GM19240 (cell line): ENCODE data around the gene ARIH2.
"Not testable (repeated sequence)": the region's sequence is repeated elsewhere in the genome, so short reads cannot be mapped to it uniquely, and the experiment has no call there.

Experiments
- DNase-seq: peaks from one replicate; pipeline ENCODE4 v3.0.0; 2011; ENCODE audit warnings: low spot score; ENCODE audit not compliant: insufficient read length

ARIH2 gene

DNA sequence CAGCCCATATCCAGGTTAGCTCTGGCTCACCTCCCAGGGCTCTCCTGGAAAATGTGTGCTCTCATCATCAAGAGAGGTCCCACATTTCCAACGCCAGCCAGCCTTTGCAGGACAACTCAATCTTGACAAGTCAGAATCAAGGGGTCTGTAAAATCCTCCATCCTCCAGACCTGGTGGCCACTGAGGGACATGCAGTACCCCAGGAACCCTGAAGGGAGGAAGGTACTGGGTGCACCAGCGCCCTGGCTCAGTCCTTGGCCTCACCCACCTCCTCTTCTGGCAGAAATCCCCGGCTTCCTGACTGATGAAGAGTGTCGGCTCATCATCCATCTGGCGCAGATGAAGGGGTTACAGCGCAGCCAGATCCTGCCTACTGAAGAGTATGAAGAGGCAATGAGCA, 82.5 kb downstream of the ARIH2 start:
- no peak for DNase-seq

DNA sequence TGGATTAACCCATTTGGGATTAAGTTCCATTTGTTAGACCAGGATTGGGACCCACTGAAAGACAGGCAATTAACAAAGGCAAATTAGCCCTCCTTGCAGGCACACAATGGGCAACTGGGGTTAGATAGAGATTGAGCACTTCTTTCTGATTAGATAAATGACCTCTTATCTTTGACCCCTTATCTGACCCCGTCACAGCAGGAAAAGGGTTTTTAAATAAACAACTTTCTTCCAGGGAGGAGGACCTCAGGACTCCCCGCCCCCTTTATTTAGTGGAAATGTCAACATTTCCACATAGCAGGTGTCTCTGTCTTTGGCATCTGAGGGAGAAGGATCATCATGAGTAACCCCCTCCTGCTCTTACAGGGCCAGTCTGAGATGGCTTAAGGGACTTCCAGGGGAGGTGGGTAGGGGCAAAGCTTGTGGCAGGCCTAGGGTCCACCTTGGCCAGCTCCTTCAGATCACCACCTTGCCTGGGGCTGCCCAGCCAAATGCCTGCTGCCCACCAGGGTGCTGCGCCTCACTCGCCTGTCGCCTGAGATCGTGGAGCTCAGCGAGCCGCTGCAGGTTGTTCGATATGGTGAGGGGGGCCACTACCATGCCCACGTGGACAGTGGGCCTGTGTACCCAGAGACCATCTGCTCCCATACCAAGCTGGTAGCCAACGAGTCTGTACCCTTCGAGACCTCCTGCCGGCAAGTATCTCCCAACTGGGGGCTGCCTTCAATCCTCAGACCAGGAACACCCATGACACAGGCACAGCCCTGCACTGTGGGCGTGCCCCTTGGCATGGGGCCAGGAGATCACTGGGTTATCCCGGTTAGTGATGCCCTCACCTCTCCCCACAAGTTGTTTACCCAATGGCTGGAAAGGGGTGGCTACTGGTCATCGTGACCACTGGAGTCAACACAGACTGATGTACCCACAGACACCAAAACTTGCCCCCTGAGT, 86.0 kb downstream of the ARIH2 start:
- DNase-seq, result no peak

DNA sequence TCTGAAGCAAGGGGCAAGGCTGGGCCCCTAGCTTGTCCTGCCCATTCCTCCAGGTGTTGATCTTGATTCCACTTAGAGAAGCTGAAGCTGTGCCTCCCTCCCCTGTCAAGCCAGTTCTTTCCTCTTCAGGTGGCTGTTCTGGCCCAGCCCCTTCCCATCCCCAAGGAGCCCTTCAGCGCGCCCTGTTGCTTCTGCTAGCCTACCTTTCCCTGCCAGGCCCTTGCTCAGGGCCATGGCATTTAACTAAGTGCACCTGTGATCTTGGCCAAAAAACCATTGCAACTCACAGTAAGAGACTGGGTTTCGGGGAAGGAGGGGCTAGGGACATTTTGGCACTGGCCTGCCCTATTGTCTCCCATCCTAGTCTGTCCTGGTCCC, 86.7 kb downstream of the ARIH2 start:
- no peak for DNase-seq

DNA sequence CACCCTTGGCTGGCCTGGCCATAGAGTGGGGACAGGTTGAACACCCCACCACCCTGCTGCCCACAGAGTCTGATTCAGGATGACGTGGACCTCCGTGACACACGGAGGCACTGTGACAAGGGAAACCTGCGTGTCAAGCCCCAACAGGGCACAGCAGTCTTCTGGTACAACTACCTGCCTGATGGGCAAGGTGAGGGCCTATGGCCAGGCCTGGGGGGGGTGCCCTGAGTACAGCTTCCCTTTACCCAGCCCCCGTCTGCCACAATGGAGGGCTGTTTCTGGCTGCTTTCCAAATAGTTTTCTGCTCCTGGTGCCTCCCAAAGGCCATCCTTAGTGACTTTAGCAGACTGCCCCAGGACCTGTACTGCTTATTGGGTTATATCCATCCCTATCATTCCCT, 87.4 kb downstream of the ARIH2 start:
- DNase-seq, result no peak

DNA sequence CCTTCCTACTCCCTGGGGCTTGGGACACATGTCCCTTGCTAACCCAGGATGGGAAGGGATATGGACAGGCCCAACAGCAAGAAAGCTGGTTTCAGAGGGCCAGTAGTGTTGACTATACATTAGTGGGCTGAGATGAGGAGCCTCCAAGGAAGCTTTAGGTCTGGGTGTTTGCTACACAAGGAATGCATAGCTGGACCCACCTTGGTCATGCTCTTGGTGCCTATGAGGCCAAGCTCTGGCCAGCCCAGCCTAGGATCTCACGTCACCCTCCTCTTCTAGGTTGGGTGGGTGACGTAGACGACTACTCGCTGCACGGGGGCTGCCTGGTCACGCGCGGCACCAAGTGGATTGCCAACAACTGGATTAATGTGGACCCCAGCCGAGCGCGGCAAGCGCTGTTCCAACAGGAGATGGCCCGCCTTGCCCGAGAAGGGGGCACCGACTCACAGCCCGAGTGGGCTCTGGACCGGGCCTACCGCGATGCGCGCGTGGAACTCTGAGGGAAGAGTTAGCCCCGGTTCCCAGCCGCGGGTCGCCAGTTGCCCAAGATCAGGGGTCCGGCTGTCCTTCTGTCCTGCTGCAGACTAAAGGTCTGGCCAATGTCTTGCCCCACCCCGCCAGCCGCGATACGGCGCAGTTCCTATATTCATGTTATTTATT, 87.9 kb downstream of the ARIH2 start:
- DNase-seq, result no peak

DNA sequence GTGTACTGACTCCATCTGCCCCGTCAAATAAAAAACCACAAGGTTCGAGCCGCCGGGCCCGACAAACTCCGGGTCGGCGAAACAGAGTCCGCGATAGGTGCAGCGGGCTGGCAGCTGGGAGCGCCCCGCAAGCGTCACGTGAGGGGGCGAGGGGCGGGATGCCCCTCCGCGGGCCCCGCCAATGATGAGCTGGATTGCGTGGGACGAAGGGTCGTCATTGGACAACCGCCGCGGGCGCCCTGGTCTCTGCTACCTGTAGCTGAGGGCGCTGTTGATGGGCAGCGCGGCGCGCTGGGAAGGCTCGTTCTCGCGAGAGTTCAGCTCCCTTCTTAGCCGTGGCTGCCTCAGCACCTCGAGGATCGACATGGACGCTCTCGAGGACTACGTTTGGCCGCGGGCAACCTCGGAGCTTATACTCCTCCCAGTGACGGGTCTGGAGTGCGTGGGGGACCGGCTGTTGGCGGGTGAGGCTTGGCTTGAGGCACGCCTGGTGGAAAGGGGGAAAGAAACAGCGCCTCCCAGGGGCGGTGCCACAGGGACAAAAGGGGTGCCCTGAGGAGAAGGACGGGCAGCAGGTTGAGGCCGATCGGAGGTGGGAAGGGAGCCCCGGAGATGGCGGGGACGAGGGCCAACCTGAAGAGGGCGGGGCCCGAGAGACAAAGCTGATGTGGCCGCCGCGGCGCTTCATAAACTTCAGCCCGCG, 88.6 kb downstream of the ARIH2 start, which contains the start of gene WDR6:
Gene WDR6, plus strand, starts transcription at position 324 of the 703 bp plus-strand sequence. Its CDS starts 41 bp downstream, at position 365.
- DNase-seq, result peak; percentile 94

DNA sequence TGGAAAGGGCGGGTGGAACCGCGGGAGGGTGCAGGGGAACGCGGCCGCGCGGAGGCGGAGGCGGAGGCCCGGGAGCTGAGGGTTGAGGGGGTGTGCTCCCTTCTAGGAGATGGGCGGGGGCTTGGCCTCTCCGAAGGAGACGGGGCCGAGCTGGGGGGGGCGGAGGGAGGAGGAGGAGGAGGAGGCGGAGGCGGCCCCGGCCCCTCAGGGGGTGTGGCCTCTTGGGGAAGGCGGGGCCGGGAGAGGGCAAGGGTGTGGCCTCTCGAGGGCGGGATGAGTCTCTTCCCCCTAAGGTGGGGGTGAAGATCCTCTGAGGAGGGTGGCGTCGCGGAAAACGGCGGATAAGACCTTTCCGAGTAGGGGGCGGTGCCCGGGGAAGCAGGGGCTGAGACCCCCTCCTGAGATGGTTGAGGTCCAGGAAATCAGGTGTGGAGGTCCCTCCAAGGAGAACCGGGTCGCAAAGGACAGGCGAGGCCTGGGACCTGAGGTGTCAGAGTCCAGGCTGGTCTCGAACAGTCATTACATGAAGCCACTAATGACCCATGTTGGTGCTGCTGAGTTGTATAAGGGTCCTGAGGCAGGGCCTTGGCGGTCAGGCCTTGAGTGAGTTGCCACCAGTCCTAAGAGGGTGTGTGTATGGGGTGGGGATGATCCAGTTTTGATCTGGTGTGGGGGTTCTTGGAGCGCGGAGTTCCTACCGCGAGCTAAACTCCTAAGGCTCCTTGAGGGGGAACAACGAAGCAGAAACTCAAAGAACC, 89.3 kb downstream of the ARIH2 start:
- peak; percentile 64 for DNase-seq

DNA sequence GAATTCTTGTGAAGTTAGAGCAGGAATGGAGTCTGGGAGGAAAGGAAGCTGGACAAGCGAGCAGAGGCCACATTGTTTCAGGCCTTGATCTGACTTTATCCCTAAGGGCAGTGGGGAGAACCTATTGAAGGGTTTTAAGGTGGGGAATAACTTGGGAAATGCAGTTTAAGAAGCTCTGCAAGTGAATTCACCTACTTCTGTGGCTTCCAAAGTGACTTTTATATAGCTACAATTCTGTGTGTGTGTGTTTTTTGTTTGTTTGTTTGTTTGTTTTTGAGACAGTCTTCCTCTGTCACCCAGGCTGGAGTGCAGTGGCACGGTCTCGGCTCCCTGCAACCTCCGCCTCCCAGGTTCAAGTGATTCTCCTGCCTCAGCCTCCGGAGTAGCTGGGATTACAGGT, 90.0 kb downstream of the ARIH2 start:
- DNase-seq, result not testable (repeated sequence)

DNA sequence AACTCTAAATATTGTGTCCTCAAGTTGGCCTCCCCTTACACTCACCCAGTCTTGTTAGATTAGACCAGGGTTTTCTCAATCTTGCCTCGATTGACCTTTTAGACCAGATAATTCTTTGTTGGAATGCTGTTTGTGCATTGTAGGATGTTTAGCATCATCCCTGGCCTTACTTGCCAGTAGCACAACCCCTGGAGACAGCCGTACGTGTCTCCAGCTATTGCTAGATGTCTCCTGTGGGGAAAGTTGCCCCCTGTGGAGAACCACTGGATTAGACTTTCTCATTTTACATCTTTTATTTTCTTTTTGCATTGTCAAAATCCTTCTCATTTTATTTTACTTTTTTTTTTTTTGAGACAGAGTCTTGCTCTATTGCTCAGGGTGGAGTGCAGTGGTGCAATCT, 90.8 kb downstream of the ARIH2 start:
- no peak for DNase-seq

DNA sequence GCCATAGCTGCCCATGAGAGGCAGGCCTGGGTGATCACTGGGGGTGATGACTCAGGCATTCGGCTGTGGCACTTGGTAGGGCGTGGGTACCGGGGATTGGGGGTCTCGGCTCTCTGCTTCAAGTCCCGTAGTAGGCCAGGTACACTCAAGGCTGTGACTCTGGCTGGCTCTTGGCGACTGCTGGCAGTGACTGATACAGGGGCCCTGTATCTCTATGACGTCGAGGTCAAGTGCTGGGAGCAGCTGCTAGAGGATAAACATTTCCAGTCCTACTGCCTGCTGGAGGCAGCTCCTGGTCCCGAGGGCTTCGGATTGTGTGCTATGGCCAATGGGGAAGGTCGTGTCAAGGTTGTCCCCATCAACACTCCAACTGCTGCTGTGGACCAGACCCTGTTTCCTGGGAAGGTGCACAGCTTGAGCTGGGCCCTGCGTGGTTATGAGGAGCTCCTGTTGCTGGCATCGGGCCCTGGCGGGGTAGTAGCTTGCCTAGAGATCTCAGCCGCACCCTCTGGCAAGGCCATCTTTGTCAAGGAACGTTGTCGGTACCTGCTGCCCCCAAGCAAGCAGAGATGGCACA, 93.9 kb downstream of the ARIH2 start:
- DNase-seq, result no peak

DNA sequence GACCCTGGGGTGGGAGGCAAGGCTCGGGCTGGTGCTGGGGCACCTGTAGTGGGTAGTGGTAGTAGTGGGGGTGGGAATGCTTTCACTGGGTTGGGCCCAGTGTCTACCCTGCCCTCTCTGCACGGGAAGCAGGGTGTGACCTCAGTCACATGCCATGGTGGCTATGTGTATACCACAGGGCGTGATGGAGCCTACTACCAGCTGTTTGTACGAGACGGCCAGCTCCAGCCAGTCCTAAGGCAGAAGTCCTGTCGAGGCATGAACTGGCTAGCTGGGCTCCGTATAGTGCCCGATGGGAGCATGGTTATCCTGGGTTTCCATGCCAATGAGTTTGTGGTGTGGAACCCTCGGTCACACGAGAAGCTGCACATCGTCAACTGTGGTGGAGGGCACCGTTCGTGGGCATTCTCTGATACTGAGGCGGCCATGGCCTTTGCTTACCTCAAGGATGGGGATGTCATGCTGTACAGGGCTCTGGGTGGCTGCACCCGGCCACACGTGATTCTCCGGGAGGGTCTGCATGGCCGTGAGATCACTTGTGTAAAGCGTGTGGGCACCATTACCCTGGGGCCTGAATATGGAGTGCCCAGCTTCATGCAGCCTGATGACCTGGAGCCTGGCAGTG, 94.6 kb downstream of the ARIH2 start:
- no peak for DNase-seq

DNA sequence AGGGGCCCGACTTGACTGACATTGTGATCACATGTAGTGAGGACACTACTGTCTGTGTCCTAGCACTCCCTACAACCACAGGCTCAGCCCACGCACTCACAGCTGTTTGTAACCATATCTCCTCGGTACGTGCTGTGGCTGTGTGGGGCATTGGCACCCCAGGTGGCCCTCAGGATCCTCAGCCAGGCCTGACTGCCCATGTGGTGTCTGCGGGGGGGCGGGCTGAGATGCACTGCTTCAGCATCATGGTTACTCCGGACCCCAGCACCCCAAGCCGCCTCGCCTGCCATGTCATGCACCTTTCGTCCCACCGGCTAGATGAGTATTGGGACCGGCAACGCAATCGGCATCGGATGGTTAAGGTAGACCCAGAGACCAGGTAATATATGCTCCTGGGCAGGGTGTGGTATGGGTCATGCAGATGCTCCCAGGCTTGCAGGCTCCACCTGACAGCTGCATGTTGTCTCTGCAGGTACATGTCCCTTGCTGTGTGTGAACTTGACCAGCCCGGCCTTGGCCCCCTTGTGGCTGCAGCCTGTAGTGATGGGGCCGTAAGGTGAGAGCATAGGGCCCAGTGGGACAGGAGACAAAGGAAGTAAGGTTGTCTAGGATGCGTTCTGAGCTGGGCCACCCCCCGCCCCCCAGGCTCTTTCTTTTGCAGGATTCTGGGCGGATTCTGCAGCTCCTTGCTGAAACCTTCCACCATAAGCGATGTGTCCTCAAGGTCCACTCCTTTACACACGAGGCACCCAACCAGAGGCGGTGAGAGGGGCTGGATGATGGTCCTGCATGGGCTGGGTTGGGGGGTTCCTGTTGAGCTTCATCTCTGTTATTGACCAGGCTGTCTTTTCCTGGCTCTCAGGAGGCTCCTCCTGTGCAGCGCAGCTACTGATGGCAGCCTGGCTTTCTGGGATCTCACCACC, 95.4 kb downstream of the ARIH2 start:
- DNase-seq, result no peak

DNA sequence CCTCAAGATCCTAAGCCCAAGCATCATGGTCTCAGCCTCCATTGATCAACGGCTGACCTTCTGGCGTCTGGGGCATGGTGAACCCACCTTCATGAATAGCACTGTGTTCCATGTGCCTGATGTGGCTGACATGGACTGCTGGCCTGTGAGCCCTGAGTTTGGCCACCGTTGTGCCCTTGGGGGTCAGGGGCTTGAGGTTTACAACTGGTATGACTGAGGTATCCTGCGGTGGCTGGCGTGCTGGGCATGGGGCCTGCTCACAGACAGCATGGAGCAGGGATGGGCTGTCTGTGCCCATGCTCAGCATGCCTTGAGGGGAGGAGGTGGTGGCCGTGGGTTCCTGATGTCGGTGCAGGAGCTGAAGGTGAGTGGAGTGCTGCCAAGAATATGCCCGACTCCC, 96.4 kb downstream of the ARIH2 start:
- DNase-seq, result no peak

DNA sequence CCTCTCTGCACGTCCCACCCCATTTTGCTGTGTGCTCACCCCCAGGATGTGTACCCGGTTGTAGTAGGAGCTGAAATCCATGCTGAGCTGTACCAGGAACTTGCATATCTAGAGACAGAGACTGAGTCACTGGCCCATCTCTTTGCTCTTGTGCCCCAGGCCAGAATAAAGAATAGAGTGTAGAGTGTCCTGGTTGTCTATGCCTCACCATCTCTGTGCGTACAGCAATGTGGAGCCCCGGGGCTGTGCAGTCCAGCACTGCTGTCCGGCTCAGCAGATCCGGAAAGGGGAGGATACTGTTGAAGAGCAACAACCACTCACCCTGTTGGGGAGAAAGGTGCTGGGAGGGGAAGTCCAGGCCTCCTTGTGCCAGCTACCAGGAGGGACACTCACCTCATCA, 97.1 kb downstream of the ARIH2 start:
- DNase-seq, result no peak

DNA sequence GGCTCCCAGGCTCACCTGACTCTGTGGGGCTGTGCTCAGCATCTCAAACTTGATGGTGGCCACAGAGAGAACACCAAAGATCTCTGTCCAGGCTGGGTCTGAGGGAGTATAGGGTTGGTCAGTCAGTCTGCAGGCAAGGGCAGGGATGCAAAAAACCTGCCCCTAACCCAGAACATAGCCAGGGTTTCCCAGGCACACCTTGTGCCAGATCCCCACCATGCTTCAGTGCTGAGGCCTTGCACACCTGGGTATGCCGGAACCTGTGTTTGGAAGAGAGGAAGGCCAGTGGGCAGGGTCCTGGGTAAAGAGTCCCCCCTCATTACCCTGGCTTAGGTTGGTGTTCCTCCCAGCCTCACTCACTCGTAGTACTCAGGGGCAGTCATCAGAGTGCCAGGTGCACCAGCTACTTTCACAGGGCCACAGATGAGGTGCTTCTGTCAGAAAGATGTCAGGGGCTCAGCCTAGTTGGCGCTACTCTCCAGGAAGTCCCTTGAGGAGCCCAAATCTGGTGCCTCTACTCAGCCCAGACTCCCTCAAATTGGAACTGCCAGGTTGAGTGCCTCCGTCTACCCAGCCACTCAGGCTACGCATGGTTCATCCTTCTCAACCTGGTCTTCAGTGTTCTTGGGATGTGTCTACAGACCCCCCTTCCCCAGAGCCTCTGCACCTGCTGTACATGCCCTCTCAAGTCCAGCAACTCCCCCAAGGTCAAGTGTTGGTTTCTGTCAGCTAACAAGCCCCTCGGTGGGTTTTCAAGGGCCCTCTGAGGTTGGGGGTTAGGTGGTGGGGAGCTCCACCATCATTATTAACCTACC, 98.0 kb downstream of the ARIH2 start:
- DNase-seq, result no peak

DNA sequence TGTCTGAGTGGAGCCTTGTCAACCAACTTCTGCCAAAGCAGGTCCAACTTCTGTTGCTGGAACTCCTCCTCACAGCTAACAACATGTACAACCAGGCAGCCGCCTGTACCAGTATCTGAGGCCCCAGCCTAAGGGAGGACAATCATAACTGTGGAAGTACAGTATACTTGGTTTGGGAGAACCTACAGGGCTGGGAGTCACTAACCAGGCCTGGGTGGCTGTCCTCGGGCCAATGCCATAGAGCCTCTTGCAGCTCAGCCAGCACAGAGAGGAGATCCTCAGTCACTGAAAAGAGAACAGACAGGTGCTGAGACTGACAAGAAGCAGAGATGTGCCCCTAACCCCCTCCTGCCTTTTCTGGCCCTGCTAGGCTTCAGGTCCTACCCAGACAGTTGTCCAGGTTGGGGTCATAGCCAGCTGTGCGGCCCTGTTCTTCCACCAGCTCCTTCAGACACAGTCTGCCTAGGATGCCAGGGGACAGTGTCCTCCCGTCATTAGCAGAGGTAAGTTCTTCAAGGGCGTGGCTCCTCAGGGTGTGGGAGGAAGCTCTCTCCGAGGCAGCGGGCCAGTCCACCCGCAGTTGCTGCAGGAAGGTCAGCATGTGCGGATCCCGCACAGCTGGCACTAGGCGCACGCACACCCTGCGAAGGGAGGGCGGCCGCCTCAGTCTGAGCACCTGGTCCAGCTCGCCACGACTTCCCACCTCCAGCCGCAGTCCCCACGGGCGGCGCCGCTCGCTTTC, 98.8 kb downstream of the ARIH2 start:
- DNase-seq, result no peak

DNA sequence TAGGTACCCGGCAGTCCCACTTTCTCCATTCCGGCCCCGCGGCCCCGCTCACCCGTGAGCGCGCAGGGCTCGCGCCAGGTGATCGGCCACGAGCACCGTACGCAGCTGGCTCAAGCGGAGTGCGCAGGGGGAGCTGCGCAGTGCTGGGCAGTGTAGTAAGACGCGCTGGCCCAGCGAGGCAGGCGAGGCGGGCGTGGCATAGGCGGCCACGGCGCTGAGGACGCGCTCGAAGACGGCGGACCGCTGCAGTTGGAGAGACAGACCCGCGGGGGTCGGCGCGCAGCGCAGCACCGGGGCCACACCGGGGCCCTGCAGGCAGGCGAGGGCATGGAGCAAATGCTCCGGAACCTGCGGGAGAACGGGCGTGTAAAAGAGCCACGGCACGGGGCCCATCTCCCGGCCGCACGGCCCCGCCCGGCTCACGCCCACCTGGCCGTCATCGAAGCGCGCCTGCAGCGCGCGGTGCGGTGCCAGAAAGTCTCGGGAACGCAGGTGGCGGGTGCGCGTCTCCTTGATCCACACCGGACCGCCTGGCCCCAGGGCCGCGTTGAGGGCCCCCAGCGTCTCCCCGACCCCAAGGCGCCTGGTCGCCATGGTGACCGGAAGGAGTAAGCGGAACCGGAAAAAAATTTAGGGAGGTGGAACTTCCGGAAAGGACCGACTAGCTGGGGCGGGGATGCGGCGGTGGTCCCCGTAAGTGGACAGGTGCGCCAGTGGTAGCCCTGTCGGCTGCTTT, 99.5 kb downstream of the ARIH2 start, which contains the start of gene DALRD3:
Gene DALRD3, minus strand, starts transcription at position 610 of the 736 bp plus-strand sequence. Its CDS starts 16 bp downstream, at position 594.
- DNase-seq, result no peak
